22Rv1 (cell line): ENCODE results near the gene CCNC.

ENCODE experiments used
- H3K27ac ChIP-seq: fragments of 450-650 bp; 2 replicates; pipeline ENCODE4 v1.5.1; 2017
- ZFX ChIP-seq: fragments of 450-650 bp; IDR thresholded peaks from 2 replicates; pipeline ENCODE4 v1.6.1; 2017; ENCODE audit warnings: antibody characterized with exemption, borderline replicate concordance
- TF ChIP-seq, protein P1 (sequence below): fragments of 450-650 bp; IDR thresholded peaks from 2 replicates; pipeline ENCODE4 v1.5.1; 2017; ENCODE audit warnings: mild to moderate bottlenecking

The CCNC gene

DNA sequence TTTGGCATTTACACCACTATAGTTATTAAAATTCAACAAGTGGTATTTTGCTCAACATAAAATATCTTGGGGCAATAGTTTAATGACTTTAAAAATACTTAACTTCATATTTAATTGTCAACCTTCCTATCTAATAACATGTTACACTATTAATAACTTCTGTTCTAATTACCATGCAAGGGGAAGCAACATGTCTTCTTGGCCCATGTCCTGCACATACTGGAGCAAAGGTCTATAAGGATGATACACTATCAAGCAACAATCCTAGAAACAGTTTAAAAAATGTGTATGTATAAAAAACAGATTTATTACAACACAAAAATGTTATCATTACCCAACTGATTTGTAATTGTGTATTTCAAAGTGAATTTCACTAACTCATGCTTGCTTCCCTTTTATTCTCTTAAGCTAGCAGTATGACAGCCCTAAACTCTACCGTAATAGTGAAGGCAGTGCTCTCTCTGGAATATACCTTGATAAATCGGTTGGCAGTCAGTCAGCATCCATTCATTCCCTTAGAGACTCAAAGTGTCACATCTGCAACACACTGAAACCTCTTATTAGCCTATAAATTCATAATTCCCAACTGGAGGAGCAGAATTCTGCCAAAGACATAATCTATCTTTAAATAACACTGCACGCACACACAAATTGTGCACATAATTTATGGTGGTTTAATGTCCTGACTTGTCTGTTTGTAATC lies 18.3 kb downstream of the CCNC start:
- no peak for TF ChIP-seq ZFX
- TF ChIP-seq, protein P1, sequence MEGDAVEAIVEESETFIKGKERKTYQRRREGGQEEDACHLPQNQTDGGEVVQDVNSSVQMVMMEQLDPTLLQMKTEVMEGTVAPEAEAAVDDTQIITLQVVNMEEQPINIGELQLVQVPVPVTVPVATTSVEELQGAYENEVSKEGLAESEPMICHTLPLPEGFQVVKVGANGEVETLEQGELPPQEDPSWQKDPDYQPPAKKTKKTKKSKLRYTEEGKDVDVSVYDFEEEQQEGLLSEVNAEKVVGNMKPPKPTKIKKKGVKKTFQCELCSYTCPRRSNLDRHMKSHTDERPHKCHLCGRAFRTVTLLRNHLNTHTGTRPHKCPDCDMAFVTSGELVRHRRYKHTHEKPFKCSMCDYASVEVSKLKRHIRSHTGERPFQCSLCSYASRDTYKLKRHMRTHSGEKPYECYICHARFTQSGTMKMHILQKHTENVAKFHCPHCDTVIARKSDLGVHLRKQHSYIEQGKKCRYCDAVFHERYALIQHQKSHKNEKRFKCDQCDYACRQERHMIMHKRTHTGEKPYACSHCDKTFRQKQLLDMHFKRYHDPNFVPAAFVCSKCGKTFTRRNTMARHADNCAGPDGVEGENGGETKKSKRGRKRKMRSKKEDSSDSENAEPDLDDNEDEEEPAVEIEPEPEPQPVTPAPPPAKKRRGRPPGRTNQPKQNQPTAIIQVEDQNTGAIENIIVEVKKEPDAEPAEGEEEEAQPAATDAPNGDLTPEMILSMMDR: no peak
- H3K27ac ChIP-seq: no peak overlapping the region

DNA sequence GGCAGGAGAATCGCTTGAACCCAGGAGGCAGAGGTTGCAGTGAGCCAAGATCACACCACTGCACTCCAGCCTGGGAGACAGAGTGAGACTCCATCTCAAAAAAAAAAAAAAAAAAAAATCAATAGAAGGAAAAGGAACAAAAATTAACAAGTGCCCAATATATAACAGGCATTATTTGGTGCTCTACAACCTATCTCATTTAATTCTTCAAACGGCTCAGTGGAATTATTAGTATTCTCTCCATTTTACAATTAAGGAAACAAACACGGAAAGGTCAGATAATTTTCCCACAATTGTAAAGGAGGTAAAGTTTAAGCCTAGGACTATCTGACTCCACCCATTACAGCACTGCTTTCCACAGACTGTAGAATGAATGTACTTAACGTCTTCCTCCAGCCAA lies 19.8 kb downstream of the CCNC start:
- no peak overlapping the region for H3K27ac ChIP-seq
- no peak for TF ChIP-seq ZFX
- TF ChIP-seq, protein P1: no peak

DNA sequence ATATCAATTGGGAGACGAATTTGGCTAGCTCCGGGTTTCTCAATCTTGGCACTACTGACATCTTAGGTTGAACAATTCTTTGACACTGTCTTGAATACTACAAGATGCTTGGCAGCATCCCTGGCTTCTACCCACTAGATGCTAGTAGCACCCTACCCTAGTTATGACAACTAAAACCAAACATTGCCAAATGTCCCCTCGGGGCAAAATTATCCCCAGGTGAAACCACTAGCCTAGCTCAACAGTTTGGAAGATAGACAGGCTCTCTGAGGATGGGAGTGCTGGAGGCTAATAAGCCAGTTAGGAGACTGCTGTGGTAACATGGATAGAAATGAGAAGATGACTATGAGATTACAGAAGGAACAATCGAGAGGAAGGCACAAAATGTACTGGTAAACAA lies 20.9 kb downstream of the CCNC start:
- no peak for TF ChIP-seq ZFX
- TF ChIP-seq, protein P1: no peak
- no peak overlapping the region for H3K27ac ChIP-seq

DNA sequence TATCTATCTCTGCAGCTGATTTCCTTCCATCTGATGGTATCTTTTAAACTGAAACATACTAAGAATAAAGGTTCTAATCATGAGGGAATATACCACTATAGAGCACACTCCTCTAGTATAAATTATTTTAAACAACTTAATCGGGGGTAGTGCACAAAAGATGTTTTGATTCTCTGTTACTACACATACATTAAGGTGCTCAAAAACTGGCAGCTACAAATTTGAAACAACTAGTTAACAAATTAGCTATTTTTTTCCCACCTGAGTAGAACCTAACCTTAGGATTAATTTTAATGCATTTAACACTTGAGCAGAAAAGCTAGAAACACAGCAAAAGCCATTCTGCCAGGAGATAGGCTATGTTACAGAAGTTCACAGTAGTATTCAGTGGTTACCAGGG lies 23.0 kb downstream of the CCNC start:
- TF ChIP-seq ZFX: no peak
- TF ChIP-seq, protein P1: no peak
- H3K27ac ChIP-seq: no peak overlapping the region

DNA sequence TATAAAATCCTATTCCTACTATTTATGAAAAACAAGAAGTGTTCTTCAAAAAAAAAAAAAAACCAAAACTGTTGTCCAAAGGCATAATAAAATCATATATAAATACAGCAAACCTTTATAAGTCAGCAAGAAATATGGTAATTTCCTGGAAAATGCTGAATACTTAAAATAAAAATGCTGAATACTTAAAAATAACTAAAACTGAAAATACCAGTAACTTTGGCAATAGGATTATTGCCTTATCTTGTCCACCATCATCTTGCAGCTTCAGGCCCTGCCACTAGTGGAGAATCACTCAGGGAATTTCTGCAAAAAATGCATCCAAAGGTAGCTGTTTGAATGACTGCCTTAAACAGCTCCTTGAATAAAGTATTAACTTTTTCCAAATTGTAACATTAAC lies 24.5 kb downstream of the CCNC start:
- no peak overlapping the region for H3K27ac ChIP-seq
- TF ChIP-seq, protein P1: no peak
- no peak for TF ChIP-seq ZFX

DNA sequence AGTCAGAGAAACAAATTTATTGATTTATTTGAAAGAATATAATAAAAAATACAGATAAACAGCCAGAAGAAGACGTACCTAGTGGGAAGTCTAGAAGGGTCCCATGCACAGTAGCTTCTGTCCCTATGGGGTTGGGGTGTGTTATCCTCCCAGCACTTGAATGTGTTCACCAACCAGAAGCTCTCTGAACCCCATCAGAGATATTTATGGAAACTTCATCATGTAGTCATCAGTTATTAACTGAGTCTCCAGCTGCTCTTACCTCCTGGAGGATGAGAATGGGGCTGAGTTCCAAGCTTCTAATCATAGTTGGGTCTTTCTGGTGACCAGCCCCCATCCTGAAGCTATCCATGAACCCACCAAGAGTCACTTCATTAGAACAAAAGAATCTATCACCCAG lies 37.8 kb downstream of the CCNC start:
- H3K27ac ChIP-seq: no peak overlapping the region
- TF ChIP-seq, protein P1: no peak
- TF ChIP-seq ZFX: no peak

DNA sequence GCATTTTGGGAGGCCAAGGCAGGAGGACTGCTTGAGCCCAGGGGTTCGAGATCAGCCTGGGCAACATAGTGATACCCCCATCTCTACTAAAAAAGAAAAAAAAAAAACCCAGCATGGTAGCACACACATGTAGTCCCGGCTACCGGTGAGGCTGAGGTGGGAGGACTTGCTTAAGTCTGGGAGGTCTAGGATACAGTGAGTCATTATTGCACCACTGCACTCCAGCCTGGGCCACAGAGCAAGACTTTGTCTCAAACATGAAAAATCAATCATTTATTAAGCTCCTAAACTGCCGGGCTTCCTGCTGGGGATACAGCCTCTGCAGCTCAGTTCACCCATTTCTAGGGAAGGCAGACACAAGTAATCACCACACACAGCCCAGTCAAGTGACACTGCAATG lies 45.9 kb downstream of the CCNC start:
- H3K27ac ChIP-seq: no peak overlapping the region
- TF ChIP-seq, protein P1: no peak
- no peak for TF ChIP-seq ZFX
